ENCODE measurements around the gene PPP2R3A. TPM values are rescaled to one million over a fixed set of nuclear protein-coding genes. Genes with fewer than 3 reads are reported as not detected.

PPP2R3A gene
- total and polyA plus RNA-seq, 9 of the 15 experiments (the other 6 are each of a cell fraction or from before 2014, with no cell fraction given), result 0.10 to 0.50 (median 0.24) TPM

DNA sequence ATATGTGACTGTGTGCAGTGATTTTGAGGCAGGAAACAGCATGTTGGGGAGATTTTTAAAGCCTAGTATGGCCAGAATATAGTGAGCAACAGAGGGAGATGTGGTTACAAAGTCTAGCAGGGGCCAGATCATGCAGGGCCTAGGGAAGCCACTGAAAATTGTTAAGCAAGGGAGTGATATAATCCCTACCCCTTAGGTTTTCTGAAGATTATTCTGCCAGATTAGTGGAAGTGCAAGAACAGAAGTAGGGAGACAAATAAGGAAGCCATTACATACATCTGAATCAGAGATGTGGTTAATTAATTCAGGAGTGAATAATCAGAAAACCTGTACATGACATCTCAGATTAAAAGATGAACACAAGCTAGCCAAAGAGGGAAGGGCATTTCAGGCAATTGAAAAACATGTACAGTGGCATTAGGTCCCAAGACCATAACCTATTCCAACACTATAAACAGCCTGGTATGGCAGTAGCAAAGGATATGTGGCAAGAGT is 175.8 kb downstream of the PPP2R3A start (continued):
- TF ChIP-seq SFPQ (IDR thresholded peaks at IDR 0.05; ENCODE audit: low read depth, low read length), result no peak
- TF ChIP-seq, protein P1, sequence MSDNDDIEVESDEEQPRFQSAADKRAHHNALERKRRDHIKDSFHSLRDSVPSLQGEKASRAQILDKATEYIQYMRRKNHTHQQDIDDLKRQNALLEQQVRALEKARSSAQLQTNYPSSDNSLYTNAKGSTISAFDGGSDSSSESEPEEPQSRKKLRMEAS (CRISPR knock-in tag; IDR thresholded peaks at IDR 0.05), result no peak

DNA sequence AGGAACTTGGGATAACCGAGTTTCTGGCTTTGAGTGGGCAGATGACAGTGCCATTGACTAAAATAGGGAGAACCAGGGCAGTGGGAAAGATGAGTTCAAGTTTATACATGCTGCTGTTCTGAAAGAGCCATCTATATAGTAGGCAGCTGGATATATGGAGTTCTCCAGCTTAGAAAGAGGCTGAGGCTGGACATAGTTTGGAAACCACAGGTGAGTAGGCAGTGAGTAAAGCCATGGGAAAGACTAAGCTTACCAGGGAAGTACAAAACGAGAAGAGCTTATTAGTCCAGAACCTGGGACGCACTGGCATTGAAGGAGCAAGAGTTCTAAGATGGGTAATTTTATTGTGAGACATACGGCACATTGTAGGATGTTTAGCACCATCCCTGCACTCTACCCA is 176.4 kb downstream of the PPP2R3A start:
- Histone ChIP-seq H3K9me3 (replicated peaks; ENCODE audit: control insufficient read depth, insufficient read depth, low read depth, low read length) (no peaks in the 10 kb centered on the region), H3K79me2 (ENCODE audit: control insufficient read depth, insufficient read depth, low read length) (no peaks in the 10 kb centered on the region; the same call in 2 of the 3 replicates), H3K27ac (ENCODE audit: extremely low read depth, low read depth, low read length) (no peak overlapping the region), H3K4me1 (replicated peaks in 1 of 2; ENCODE audit: control insufficient read depth in 2 of 2, insufficient read depth in 2 of 2, low read length in 2 of 2) (no peaks in the 10 kb centered on the region; a peak in 1 of 5 replicates), H3K9ac (ENCODE audit: insufficient read depth in 1 of 2, low read depth in 2 of 2, low read length in 2 of 2) (no peak overlapping the region), H3K4me3 (no peak overlapping the region), H4K20me1 (replicated peaks; ENCODE audit: control insufficient read depth, insufficient read depth, low read length) (no peaks in the 10 kb centered on the region), H3K36me3 (ENCODE audit: control insufficient read depth, insufficient read depth, low read length) (no peaks in the 10 kb centered on the region), H3K9me1 (ENCODE audit: control insufficient read depth, insufficient read depth, low read length) (no peaks in the 10 kb centered on the region), H3K27me3 (ENCODE audit: control insufficient read depth in 2 of 2, insufficient read depth in 2 of 2, low read length in 2 of 2) (no peaks in the 10 kb centered on the region), H2AFZ (ENCODE audit: low read depth, low read length) (no peak overlapping the region), H3K4me2 (ENCODE audit: insufficient read depth, low read length) (no peak overlapping the region)
- 49% methylated on average over 4 of the region's 4 CpGs for WGBS (ENCODE audit: insufficient coverage, low coverage, missing lambda C conversion rate)
- ChIA-PET POLR2A (interaction anchor here (0.9 kb wide), 1 partner anchor 16 kb away, joined by 3 read pairs; no protein-coding TSS in a partner anchor), CTCF (ENCODE audit: low intra/inter-chr PET ratio) (no interaction called here)
- no peak for DNase-seq (ENCODE audit: extremely low read depth in 1 of 4, low spot score in 3 of 4)
- in situ Hi-C loops (cut with MboI) (no loop called here), intact Hi-C loops (cut with micrococcal nuclease) (no loop called here)
- ATAC-seq, result no peak
- TF ChIP-seq EGR1 (conservative IDR thresholded peaks at IDR 0.05) (no peak), ZNF143 (CRISPR knock-in tag; IDR thresholded peaks at IDR 0.05) (no peak), SRF (CRISPR knock-in tag; IDR thresholded peaks at IDR 0.05) (no peak)
- TF ChIP-seq, protein P2, sequence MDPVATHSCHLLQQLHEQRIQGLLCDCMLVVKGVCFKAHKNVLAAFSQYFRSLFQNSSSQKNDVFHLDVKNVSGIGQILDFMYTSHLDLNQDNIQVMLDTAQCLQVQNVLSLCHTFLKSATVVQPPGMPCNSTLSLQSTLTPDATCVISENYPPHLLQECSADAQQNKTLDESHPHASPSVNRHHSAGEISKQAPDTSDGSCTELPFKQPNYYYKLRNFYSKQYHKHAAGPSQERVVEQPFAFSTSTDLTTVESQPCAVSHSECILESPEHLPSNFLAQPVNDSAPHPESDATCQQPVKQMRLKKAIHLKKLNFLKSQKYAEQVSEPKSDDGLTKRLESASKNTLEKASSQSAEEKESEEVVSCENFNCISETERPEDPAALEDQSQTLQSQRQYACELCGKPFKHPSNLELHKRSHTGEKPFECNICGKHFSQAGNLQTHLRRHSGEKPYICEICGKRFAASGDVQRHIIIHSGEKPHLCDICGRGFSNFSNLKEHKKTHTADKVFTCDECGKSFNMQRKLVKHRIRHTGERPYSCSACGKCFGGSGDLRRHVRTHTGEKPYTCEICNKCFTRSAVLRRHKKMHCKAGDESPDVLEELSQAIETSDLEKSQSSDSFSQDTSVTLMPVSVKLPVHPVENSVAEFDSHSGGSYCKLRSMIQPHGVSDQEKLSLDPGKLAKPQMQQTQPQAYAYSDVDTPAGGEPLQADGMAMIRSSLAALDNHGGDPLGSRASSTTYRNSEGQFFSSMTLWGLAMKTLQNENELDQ (CRISPR knock-in tag; IDR thresholded peaks at IDR 0.05; ENCODE audit: borderline replicate concordance), result no peak
- BruUV-seq (replicated peaks), result no TSS peak
- no peak for FAIRE-seq

All from K562 (cell line).